HUES6 (cell line): ENCODE data around the gene DNAJA3.

Experiments used
- H3K27ac ChIP-seq: 2 replicates; pipeline ENCODE4 v1.7.0; 2013; ENCODE audit warnings: low read depth, mild to moderate bottlenecking, low read length, inconsistent platforms
- H3K27me3 ChIP-seq: 2 replicates; pipeline ENCODE4 v1.6.1; 2013; ENCODE audit warnings: low read length; ENCODE audit not compliant: control insufficient read depth, insufficient read depth
- H3K36me3 ChIP-seq: 2 replicates; pipeline ENCODE4 v1.6.1; 2013; ENCODE audit warnings: low read length; ENCODE audit not compliant: control insufficient read depth, insufficient read depth
- H3K4me1 ChIP-seq: 2 replicates; pipeline ENCODE4 v1.6.1; 2013; ENCODE audit warnings: low read length; ENCODE audit not compliant: control insufficient read depth, insufficient read depth
- H3K4me3 ChIP-seq: 2 replicates; pipeline ENCODE4 v1.5.1; 2013; ENCODE audit warnings: low read depth, low read length
- H3K9ac ChIP-seq: one replicate; pipeline ENCODE4 v1.6.1; 2013; ENCODE audit warnings: mild to moderate bottlenecking, low read length
- H3K9me3 ChIP-seq: 2 replicates; pipeline ENCODE4 v1.6.1; 2013; ENCODE audit warnings: low read depth, low read length; ENCODE audit not compliant: control insufficient read depth, insufficient read depth

Gene DNAJA3

DNA sequence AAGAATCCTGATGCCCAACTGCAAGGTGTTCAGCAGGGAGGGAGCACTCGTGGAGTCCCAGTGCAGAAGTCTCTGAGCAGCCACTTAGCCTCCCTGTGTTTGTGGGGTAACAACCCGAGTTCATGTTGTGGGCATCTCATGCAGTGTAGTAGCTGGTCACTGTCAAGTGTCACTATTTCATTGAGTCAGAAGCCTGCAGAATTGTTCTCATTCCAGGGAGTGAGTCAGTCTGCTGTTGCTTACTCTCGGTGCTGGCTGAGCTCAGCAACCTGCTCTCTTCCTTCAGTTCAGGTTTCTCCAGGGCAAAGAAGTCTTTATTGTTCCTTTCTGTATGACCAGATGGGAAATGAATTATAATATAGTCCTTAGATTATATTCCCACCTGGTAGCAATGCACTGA is 74.6 kb downstream of the DNAJA3 start:
- no peak overlapping the region for H3K9ac ChIP-seq
- no peak overlapping the region for H3K4me3 ChIP-seq
- H3K36me3 ChIP-seq: no peaks in the 10 kb centered on the region
- no peak overlapping the region; the same call in 1 of the 2 replicates for H3K27ac ChIP-seq
- H3K4me1 ChIP-seq: peaks cover 23% of the 10 kb centered on the region
- H3K27me3 ChIP-seq: no peaks in the 10 kb centered on the region
- no peaks in the 10 kb centered on the region for H3K9me3 ChIP-seq

DNA sequence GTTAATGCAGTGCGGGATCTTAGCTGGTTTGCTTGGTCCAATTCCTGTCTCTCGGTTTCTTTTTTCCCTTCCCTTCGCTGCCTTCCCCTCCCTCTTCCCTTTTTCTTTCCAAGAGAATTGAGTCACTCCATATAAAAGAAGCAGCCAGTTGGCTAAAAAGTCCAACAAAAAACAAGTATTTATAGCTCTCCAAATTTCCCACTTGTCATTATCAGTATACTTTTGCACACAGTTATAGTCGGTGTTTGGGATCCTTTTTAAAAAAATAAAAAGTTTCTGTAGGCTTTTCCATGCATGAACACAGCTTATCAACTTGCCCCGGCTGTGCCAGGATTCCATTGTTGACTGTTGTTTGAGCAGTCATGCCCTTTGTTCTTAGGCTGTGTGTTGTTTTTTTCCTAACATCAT is 75.4 kb downstream of the DNAJA3 start:
- Histone ChIP-seq H3K9me3 (no peaks in the 10 kb centered on the region), H3K27ac (no peak overlapping the region)

DNA sequence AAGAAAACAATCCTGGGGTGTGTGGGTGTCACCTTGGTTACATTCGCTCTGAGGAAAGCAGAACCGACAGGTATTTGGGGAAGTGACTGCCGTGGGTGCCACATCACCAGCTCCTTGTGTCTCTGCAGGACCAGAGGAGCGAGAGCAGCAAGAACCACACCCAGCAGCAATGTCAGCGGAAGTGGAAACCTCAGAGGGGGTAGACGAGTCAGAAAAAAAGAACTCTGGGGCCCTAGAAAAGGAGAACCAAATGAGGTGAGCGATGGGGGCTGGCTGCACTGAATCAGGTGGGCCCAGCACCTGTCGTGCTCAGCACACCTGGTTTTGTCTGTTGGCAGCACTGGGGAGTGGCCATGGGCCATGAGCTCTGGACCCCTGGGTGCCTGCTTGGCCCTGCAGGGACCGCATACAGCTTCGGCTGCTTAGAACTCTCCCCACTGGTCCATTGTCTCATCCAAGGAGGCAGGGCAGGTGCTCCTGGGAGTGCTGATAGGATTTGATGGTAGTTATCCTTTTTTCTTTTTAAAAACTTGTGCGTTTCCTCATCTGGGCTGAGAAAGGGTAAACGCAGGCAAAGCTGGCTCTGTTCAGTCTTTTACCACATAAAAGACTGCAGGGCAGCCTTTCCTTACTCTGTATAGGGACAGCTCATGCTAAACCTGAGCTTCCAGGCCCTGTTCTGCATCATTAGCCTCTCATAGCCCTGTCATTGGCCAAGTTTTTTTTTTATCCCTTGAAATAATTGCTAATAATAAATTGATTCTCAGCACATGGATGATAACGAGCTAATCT is 79.9 kb downstream of the DNAJA3 start:
- Histone ChIP-seq H3K9me3 (no peaks in the 10 kb centered on the region), H3K4me1 (peaks cover 6% of the 10 kb centered on the region; the same call in 1 of the 2 replicates), H3K9ac (no peak overlapping the region), H3K27me3 (no peaks in the 10 kb centered on the region), H3K36me3 (peaks cover 33% of the 10 kb centered on the region), H3K4me3 (no peak overlapping the region), H3K27ac (no peak overlapping the region)

More for the DNA sequence above, 75.4 kb downstream of the DNAJA3 start:
- Histone ChIP-seq H3K4me1 (peaks cover 18% of the 10 kb centered on the region), H3K27me3 (no peaks in the 10 kb centered on the region), H3K9ac (no peak overlapping the region), H3K4me3 (no peak overlapping the region), H3K36me3 (0 out of 2 replicates have a peak, but pooled peaks cover 2% of the 10 kb centered on the region)
